T-cell (primary cell): ENCODE measurements around the gene TAOK3. TPM values are rescaled to one million over a fixed set of nuclear protein-coding genes. Genes with fewer than 3 reads are reported as not detected.

Experiments used
- ATAC-seq, 4 experiments: fragments of 200-7000 bp in 3 of 4; fragments of 150-1000 bp in 1 of 4; cut with Tn5 transposase; replicated peaks in 1 of 4; 1 replicate in 3 of 4; 2 replicates in 1 of 4; pipeline ENCODE4 v1.10.0; 2021; ENCODE audit warnings: moderate library complexity in 3 of 4, mild to moderate bottlenecking in 2 of 4, moderate number of reproducible peaks in 1 of 4
- CTCF ChIA-PET, 2 donors: fragments of 300-600 bp; sonication (Branson Sonifier 250); formaldehyde crosslinking; loops; one replicate each; lab custom pipeline; 2022; ENCODE audit warnings: antibody characterized with exemption in 2 of 2; lab: Charles Lee
- POLR2A ChIA-PET, 2 donors: fragments of 300-600 bp; sonication (Branson Sonifier 250); formaldehyde crosslinking; loops; one replicate each; lab custom pipeline; 2022; ENCODE audit warnings: antibody characterized with exemption in 2 of 2; lab: Charles Lee
- DNase-seq, 35 experiments: peaks; one replicate each; pipeline versions ENCODE4 v3.0.0 to v3.0.0-alpha.2; 2013 to 2023
- H3K27ac ChIP-seq: one replicate; pipeline ENCODE4 v1.5.1; 2013; ENCODE audit warnings: low read length
- H3K27me3 ChIP-seq, 2 experiments: replicated peaks in 1 of 2; 1 replicate in 1 of 2; 2 replicates in 1 of 2; pipeline versions ENCODE4 v1.6.1 to v1.7.0; 2013; ENCODE audit warnings: low read length in 1 of 2, mixed read lengths in 1 of 2; ENCODE audit not compliant: control insufficient read depth in 2 of 2, insufficient read depth in 2 of 2; ENCODE audit errors: extremely low read depth in 1 of 2
- H3K36me3 ChIP-seq, 2 donors: 1 replicate in 1 of 2; 2 replicates in 1 of 2; pipeline versions ENCODE4 v1.6.1 to v1.7.0; 2013; ENCODE audit warnings: low read length in 1 of 2; ENCODE audit not compliant: control insufficient read depth in 2 of 2, insufficient read depth in 1 of 2; ENCODE audit errors: extremely low read depth in 1 of 2
- H3K4me1 ChIP-seq, 2 experiments: 1 replicate in 1 of 2; 2 replicates in 1 of 2; pipeline versions ENCODE4 v1.6.1 to v1.7.0; 2013; ENCODE audit warnings: low read length in 2 of 2, mixed read lengths in 1 of 2; ENCODE audit not compliant: insufficient read depth in 2 of 2, control insufficient read depth in 1 of 2; ENCODE audit errors: extremely low read depth in 1 of 2
- H3K4me3 ChIP-seq, 2 donors: 1 replicate in 1 of 2; 2 replicates in 1 of 2; pipeline versions ENCODE4 v1.5.1 to v1.7.0; 2013; ENCODE audit warnings: mild to moderate bottlenecking in 2 of 2, low read length in 1 of 2, moderate library complexity in 1 of 2; ENCODE audit not compliant: control insufficient read depth in 1 of 2; ENCODE audit errors: extremely low read depth in 1 of 2
- H3K9me3 ChIP-seq: 2 replicates; pipeline ENCODE4 v1.7.0; 2013
- H3K27ac Mint-ChIP-seq, 2 donors: one replicate each; pipeline ENCODE4 v1.8.0; 2020 to 2021; ENCODE audit warnings: mild to moderate bottlenecking in 2 of 2, mixed read lengths in 2 of 2
- H3K27me3 Mint-ChIP-seq, 2 donors: one replicate each; pipeline ENCODE4 v1.8.0; 2021 to 2022; ENCODE audit warnings: mixed read lengths in 2 of 2
- H3K36me3 Mint-ChIP-seq: one replicate; pipeline ENCODE4 v1.8.0; 2021; ENCODE audit warnings: mixed read lengths
- H3K4me1 Mint-ChIP-seq, 3 donors: one replicate each; pipeline ENCODE4 v1.8.0; 2020 to 2022; ENCODE audit warnings: mixed read lengths in 3 of 3, mild to moderate bottlenecking in 1 of 3
- H3K4me3 Mint-ChIP-seq, 3 donors: one replicate each; pipeline ENCODE4 v1.8.0; 2020 to 2022; ENCODE audit warnings: mild to moderate bottlenecking in 3 of 3, mixed read lengths in 3 of 3, moderate library complexity in 3 of 3
- H3K9me3 Mint-ChIP-seq, 3 donors: one replicate each; pipeline ENCODE4 v1.8.0; 2020 to 2022; ENCODE audit warnings: mixed read lengths in 3 of 3
- WGBS: methylation state at CpG from one replicate; pipeline ENCODE4 v1.1.5; 2013; ENCODE audit warnings: missing lambda C conversion rate; ENCODE audit not compliant: insufficient coverage; 5-methylcytosine and 5-hydroxymethylcytosine counted together
- total RNA-seq, 35 experiments: library from RNA in 6 of 35; stranded (reverse) in 6 of 35; fragments of 120-200 nt in 1 of 35; gene quantifications; one replicate each; pipeline versions ENCODE4 v1.2.1 to v1.2.4 and lab custom pipeline; 2013 to 2026

TAOK3 gene
- total RNA-seq, 5 donors from 2014 or later (not counting 1 experiment from before 2014, with no cell fraction given) = 58.7 to 93.6 (median 67.4) TPM

DNA sequence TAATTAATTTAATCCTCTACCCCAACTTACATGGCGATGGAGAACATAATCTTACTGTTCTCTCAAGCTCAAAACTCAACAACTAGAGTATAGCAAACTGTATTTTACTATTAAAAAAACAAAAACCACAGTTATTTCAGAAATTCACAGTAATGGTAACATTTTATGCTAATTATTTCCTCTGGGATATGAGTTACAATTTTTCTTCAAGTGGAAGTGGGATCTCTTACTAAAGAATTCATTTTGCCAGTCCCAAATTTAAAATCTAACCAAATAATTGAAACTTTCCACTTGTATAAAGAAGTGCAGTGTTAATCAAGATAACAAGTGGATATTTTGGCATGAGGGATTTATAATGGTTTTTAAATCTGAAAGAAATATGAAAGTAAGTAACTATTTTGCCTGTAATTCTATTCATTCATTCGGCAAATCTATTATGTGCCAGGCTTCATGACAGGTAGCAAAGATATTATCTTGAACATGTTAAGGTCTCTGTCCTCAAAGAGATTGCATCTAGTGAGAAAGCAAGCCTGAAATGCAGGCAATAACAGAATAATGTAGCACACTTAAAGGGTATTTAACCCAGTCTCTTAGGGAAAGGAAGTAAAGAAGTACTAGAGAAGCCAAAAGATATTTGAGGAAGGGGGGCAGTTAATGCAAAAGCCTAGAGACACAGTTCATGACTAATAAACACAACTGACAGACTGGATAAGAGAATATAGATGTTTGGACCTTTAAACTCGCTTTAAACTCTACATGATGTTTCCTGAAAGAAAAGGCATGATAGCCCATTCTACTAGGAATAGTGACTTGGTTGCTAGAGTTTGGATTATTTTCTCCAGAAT is 44.0 kb downstream of the TAOK3 start:
- POLR2A ChIA-PET = no interaction called here
- Mint-ChIP-seq H3K4me1 (peaks cover 53 to 58% (median 55%) of the 10 kb centered on the region in 3 donors), H3K9me3 (no peaks in the 10 kb centered on the region), H3K27me3 (no peaks in the 10 kb centered on the region), H3K36me3 (peaks cover 26% of the 10 kb centered on the region), H3K4me3 (no peak overlapping the region), H3K27ac (no peak overlapping the region)
- H3K27me3 ChIP-seq = no peaks in the 10 kb centered on the region
- H3K9me3 ChIP-seq = no peaks in the 10 kb centered on the region
- H3K4me1 ChIP-seq = peaks cover 0 to 6% of the 10 kb centered on the region in 2 experiments
- no peak overlapping the region for H3K4me3 ChIP-seq
- WGBS = no CpG with 5 or more reads among the region's 3 CpGs
- ATAC-seq (no peak), DNase-seq (no peak)
- H3K36me3 ChIP-seq = no peaks in the 10 kb centered on the region
- no peak overlapping the region for H3K27ac ChIP-seq
- CTCF ChIA-PET = interaction anchor here in 1 of 2 donors (0.6 kb wide), 1 partner anchor 47 kb away, joined by 3 read pairs; no protein-coding TSS in a partner anchor

- DNase-seq (no peak), ATAC-seq (no peak)
- Histone ChIP-seq H3K4me3 (no peak overlapping the region), H3K9me3 (no peaks in the 10 kb centered on the region), H3K4me1 (peaks cover 0 to 6% of the 10 kb centered on the region in 2 experiments), H3K36me3 (no peaks in the 10 kb centered on the region), H3K27me3 (no peaks in the 10 kb centered on the region), H3K27ac (no peak overlapping the region)
- Mint-ChIP-seq H3K36me3 (peaks cover 17% of the 10 kb centered on the region), H3K4me1 (peaks cover 45 to 51% (median 50%) of the 10 kb centered on the region in 3 donors), H3K27ac (no peak overlapping the region), H3K9me3 (no peaks in the 10 kb centered on the region), H3K27me3 (no peaks in the 10 kb centered on the region), H3K4me3 (no peak overlapping the region)
- ChIA-PET POLR2A (no interaction called here), CTCF (interaction anchor here in 1 of 2 donors (1.1 kb wide), 1 partner anchor 13 kb away, joined by 3 read pairs; no protein-coding TSS in a partner anchor)
Observed at GRCh38 chr12:118327391-118327790, 45.3 kb downstream of the TAOK3 start.

- Mint-ChIP-seq H3K9me3 (no peaks in the 10 kb centered on the region), H3K27ac (no peak overlapping the region), H3K4me1 (peaks cover 41 to 51% (median 50%) of the 10 kb centered on the region in 3 donors), H3K27me3 (no peaks in the 10 kb centered on the region), H3K36me3 (peaks cover 17% of the 10 kb centered on the region), H3K4me3 (no peak overlapping the region)
- DNase-seq (no peak), ATAC-seq (no peak)
- H3K9me3 ChIP-seq = no peaks in the 10 kb centered on the region
- no peak overlapping the region for H3K4me3 ChIP-seq
- ChIA-PET CTCF (interaction anchor here in 1 of 2 donors (1.1 kb wide), 1 partner anchor 13 kb away, joined by 3 read pairs; no protein-coding TSS in a partner anchor), POLR2A (no interaction called here)
- peaks cover 0 to 6% of the 10 kb centered on the region in 2 experiments for H3K4me1 ChIP-seq
- no peak overlapping the region for H3K27ac ChIP-seq
- H3K36me3 ChIP-seq = no peaks in the 10 kb centered on the region
- H3K27me3 ChIP-seq = no peaks in the 10 kb centered on the region
Observed at GRCh38 chr12:118326991-118327390, 45.7 kb downstream of the TAOK3 start.

DNA sequence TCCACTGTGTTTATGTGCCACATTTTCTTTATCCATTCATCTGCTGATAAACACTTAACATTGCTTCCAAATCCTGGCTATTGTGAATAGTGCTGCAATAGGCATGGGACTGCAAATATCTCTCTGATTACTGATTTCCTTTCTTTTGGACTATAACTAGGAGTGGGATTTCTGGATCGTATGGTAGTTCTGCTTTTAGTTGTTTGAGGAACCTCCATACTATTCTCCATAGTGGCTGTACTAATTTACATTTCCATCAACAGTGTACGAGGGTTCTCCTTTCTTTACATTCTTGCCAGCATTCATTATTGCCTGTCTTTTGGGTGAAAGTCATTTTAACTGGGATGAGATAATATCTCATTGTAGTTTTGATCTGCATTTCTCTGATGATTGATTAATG is 47.6 kb downstream of the TAOK3 start:
- Histone ChIP-seq H3K27me3 (no peaks in the 10 kb centered on the region), H3K4me1 (no peaks in the 10 kb centered on the region), H3K36me3 (no peaks in the 10 kb centered on the region), H3K9me3 (no peaks in the 10 kb centered on the region), H3K27ac (no peak overlapping the region), H3K4me3 (no peak overlapping the region)
- Mint-ChIP-seq H3K4me3 (no peak overlapping the region), H3K9me3 (no peaks in the 10 kb centered on the region), H3K27me3 (no peaks in the 10 kb centered on the region), H3K36me3 (peaks cover 13% of the 10 kb centered on the region), H3K4me1 (peaks cover 35 to 46% (median 42%) of the 10 kb centered on the region in 3 donors), H3K27ac (no peak overlapping the region)
- WGBS = no CpG with 5 or more reads among the region's 2 CpGs
- ATAC-seq = no peak
- DNase-seq = no peak
- POLR2A ChIA-PET = interaction anchor here in 1 of 2 donors (0.6 kb wide), 2 partner anchors 9 to 290 kb away, joined by 3 read pairs; no protein-coding TSS in a partner anchor
- CTCF ChIA-PET = no interaction called here

DNA sequence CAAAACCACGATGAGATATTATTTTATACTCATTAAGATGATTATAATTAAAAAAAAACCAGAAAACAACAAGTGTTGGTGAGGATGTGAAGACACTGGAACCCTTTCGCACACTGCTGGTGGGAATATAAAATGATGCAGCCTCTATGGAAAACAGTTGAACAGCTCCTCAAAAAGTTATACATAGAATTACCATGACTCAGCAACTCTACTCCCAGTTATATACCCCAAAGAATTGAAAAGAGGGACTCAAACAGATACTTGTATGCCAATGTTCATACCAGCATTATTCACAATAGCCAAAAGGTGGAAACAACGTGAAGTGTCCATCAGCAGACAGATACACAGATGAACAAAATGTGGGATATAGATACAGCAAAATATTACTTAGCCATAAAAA is 53.1 kb downstream of the TAOK3 start:
- no peaks in the 10 kb centered on the region for H3K36me3 ChIP-seq
- no peaks in the 10 kb centered on the region for H3K27me3 ChIP-seq
- no peak for DNase-seq
- no CpG with 5 or more reads among the region's 3 CpGs for WGBS
- no peak overlapping the region for H3K4me3 ChIP-seq
- H3K9me3 Mint-ChIP-seq = peaks cover 0 to 4% (median 0%) of the 10 kb centered on the region in 3 donors
- ChIA-PET CTCF (no interaction called here), POLR2A (no interaction called here)
- no peaks in the 10 kb centered on the region for H3K9me3 ChIP-seq
- peaks cover 24% of the 10 kb centered on the region for H3K36me3 Mint-ChIP-seq
- no peaks in the 10 kb centered on the region for H3K27me3 Mint-ChIP-seq
- H3K27ac ChIP-seq = no peak overlapping the region
- H3K4me1 Mint-ChIP-seq = peaks cover 37 to 41% (median 40%) of the 10 kb centered on the region in 3 donors
- peaks cover 0 to 2% of the 10 kb centered on the region in 2 experiments for H3K4me1 ChIP-seq
- H3K4me3 Mint-ChIP-seq = no peak overlapping the region
- H3K27ac Mint-ChIP-seq = no peak overlapping the region
- no peak for ATAC-seq

- Histone ChIP-seq H3K9me3 (no peaks in the 10 kb centered on the region), H3K4me1 (peaks cover 0 to 2% of the 10 kb centered on the region in 2 experiments), H3K27ac (no peak overlapping the region), H3K27me3 (no peaks in the 10 kb centered on the region), H3K4me3 (no peak overlapping the region), H3K36me3 (no peaks in the 10 kb centered on the region)
- Mint-ChIP-seq H3K36me3 (peaks cover 21% of the 10 kb centered on the region), H3K9me3 (peaks cover 0 to 4% (median 0%) of the 10 kb centered on the region in 3 donors), H3K4me1 (peaks cover 38 to 41% (median 41%) of the 10 kb centered on the region in 3 donors), H3K4me3 (no peak overlapping the region), H3K27me3 (no peaks in the 10 kb centered on the region), H3K27ac (no peak overlapping the region)
- DNase-seq (no peak), ATAC-seq (no peak)
- no CpG with 5 or more reads among the region's 1 CpG for WGBS
- ChIA-PET CTCF (no interaction called here), POLR2A (no interaction called here)
Observed at GRCh38 chr12:118318744-118319143, 54.0 kb downstream of the TAOK3 start.
